ENCODE results near the gene BSCL2. TPM values are rescaled to one million over a fixed set of nuclear protein-coding genes. Genes with fewer than 3 reads are reported as not detected.

Gene BSCL2
- total RNA-seq: 10 to 100 TPM; 17.0 to 45.4 (median 29.0) TPM
- 100 to 1,000 TPM in 1 of 3 donors, 10 to 100 TPM in 2; 61.5 to 174 (median 63.5) TPM for polyA plus RNA-seq
- long read RNA-seq, donor 1, transcript BSCL2-207 (11 exons, 1,516 nt): major isoform, 9 of 21 reads
- long read RNA-seq, donor 1, partial matches to known transcripts: 2 of 21 reads
- long read RNA-seq, donor 1, other reads (novel, unspliced or antisense): 7 of 21 reads
- long read RNA-seq, donor 2, transcript BSCL2-207 (11 exons, 1,516 nt): major isoform, 28 of 52 reads
- long read RNA-seq, donor 2, transcript BSCL2-210 (11 exons, 1,440 nt): minor isoform, 9 of 52 reads
- long read RNA-seq, donor 2, partial matches to known transcripts: 3 of 52 reads
- long read RNA-seq, donor 2, other reads (novel, unspliced or antisense): 12 of 52 reads

DNA sequence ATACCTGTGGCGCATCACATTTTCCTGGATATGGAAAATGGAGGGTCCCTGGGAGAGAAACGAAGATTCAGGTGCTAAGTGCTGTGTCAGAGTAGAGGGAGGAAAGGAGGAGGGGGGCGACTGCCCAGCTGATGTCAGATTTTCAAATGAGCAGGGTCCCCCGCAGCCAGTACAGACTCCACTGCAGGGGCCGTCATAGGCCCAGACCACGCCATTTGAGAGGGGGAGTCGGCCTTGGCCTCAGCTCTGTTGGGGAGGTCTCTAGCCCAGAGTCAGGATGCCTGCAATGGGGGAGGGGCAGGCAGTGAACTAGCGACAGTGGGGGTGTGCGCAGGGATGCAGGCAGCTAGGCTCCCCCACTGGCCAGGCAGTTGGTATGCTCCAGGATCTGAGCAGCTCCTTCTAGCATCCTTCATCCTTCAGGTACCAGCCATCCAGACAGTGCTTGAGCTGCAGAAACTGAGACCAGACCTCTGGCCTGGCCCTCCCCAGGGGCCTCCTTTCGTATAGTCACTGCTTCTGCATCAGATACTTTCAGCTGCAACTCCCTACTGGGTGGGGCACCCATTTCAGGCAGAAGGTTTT lies at the start of gene BSCL2, which contains the start of gene GNG3:
Gene BSCL2, minus strand, starts transcription at position 148 of the 585 bp plus-strand sequence. CDS start 229 bp downstream, outside the sequence.
Gene GNG3, plus strand, starts transcription at position 400 of the 585 bp plus-strand sequence. CDS start 620 bp downstream, outside the sequence.
- peaks cover 47% of the 10 kb centered on the region for H3K4me1 ChIP-seq
- intact Hi-C loops (cut with DNase I): no loop called here
- DNase-seq (no peak), ATAC-seq (no peak)
- TF ChIP-seq, protein P1, sequence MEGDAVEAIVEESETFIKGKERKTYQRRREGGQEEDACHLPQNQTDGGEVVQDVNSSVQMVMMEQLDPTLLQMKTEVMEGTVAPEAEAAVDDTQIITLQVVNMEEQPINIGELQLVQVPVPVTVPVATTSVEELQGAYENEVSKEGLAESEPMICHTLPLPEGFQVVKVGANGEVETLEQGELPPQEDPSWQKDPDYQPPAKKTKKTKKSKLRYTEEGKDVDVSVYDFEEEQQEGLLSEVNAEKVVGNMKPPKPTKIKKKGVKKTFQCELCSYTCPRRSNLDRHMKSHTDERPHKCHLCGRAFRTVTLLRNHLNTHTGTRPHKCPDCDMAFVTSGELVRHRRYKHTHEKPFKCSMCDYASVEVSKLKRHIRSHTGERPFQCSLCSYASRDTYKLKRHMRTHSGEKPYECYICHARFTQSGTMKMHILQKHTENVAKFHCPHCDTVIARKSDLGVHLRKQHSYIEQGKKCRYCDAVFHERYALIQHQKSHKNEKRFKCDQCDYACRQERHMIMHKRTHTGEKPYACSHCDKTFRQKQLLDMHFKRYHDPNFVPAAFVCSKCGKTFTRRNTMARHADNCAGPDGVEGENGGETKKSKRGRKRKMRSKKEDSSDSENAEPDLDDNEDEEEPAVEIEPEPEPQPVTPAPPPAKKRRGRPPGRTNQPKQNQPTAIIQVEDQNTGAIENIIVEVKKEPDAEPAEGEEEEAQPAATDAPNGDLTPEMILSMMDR (IDR thresholded peaks at IDR 0.05): no peak
- no peaks in the 10 kb centered on the region for H3K27me3 ChIP-seq (ENCODE audit: insufficient read depth in 3 of 3, low read length in 2 of 3)
- H3K36me3 ChIP-seq (ENCODE audit: insufficient read depth in 1 of 2, low read depth in 1 of 2): peaks cover 0 to 30% of the 10 kb centered on the region in 2 donors
- H3K4me3 ChIP-seq: peak within 1 kb of the TSS; percentile 92
- 76 to 92% (median 82%) methylated on average over 8 to 10 of the region's 10 CpGs for WGBS, 3 donors
- H3K9me3 ChIP-seq: no peaks in the 10 kb centered on the region
- peak within 1 kb of the TSS; percentile 99 for H3K27ac ChIP-seq

DNA sequence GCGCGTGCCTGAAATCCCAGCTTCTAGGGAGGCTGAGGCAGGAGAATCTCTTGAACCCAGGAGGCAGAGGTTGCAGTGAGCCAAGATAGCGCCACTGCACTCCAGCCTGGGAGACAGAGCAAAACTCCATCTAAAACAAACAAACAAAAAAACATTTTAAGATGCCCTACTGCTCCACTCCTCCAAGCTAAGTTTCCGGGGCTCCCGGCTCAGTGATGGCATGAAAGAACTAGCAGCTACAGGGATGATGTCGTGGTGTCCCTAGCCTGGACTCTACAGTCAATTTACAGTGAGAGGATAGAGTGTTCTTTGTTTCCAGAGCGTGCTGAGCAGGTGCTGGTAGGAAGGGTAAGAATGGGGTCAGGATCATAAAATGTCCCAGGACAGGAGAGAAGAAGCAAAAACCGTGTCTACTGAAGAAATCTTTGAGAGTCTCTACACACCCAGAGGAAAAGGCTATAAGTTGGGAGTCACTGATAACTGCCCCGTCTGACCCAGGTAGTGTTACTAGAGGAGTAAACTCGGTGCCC lies 47.9 kb upstream of the BSCL2 start:
- Histone ChIP-seq H3K4me1 (peaks cover 12% of the 10 kb centered on the region), H3K27ac (no peak overlapping the region), H3K4me3 (no peak overlapping the region), H3K36me3 (ENCODE audit: insufficient read depth in 1 of 2, low read depth in 1 of 2) (peaks cover 3 to 17% of the 10 kb centered on the region in 2 donors), H3K27me3 (ENCODE audit: insufficient read depth in 3 of 3, low read length in 2 of 3) (no peaks in the 10 kb centered on the region), H3K9me3 (no peaks in the 10 kb centered on the region)
- ATAC-seq: no peak
- DNase-seq: no peak
- TF ChIP-seq, protein P1 (IDR thresholded peaks at IDR 0.05): no peak
- intact Hi-C loops (cut with DNase I): no loop called here
- 70 to 74% (median 73%) methylated on average over 10 of the region's 10 CpGs for whole genome bisulfite sequencing, 3 donors

DNA sequence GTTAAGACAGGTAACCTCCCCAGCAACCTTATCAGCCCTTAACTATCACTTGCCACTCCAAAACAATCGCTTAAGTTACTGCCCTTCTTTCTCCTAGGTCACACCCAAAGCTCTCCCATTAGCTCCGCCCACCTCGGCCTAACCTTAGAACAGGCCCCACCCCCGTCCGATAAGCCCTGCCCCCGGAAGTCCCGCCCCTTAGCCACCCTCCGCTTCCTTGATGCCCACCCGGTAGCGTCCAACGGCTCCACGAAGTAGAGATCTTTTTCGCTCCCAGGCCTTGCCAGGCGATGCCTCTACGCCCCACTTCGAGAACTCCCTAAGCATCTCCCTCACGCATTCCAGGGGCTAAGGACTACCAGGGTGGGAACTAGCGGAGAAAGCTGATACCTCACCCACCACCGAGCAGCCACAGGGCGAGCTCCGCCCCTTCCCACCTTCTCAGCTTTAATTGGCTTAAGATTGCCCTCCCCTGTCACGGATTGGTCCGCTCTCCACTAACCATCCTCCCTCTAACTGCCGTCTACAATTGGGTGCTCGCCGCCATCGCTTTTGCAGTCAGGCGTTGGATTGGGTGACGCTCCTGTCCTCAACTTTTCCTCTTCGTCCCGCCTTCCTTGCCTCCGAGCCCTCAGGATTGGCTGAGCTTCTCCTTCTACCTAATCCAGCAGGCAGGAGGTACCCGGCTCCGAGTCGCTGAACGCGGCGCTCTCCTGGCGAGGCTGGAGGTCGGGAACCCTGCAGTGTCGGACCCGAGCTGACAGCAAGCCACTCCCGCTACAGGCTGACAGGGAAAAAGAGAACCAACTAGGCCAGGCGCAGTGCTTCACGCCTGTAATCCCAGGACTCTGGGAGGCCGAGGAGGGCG lies 46.7 kb upstream of the BSCL2 start, which contains the start of gene ZBTB3:
Gene ZBTB3, minus strand, starts transcription at position 425 of the 868 bp plus-strand sequence. CDS start 496 bp downstream, outside the sequence.
- peak within 1 kb of the TSS; percentile 92 for H3K27ac ChIP-seq
- peak; percentile 96 to 98 for DNase-seq
- intact Hi-C loops (cut with DNase I): no loop called here
- TF ChIP-seq, protein P1 (IDR thresholded peaks at IDR 0.05): no peak
- H3K4me3 ChIP-seq: peak within 1 kb of the TSS; percentile 81
- 0 to 1% (median 0%) methylated on average over 46 to 47 of the region's 47 CpGs for WGBS, 3 donors
- H3K27me3 ChIP-seq (ENCODE audit: insufficient read depth in 3 of 3, low read length in 2 of 3): no peaks in the 10 kb centered on the region
- ATAC-seq: peak; percentile 97 to 99 (median 98)
- H3K9me3 ChIP-seq: no peaks in the 10 kb centered on the region
- peaks cover 12% of the 10 kb centered on the region for H3K4me1 ChIP-seq
- H3K36me3 ChIP-seq (ENCODE audit: insufficient read depth in 1 of 2, low read depth in 1 of 2): peaks cover 5 to 18% of the 10 kb centered on the region in 2 donors

DNA sequence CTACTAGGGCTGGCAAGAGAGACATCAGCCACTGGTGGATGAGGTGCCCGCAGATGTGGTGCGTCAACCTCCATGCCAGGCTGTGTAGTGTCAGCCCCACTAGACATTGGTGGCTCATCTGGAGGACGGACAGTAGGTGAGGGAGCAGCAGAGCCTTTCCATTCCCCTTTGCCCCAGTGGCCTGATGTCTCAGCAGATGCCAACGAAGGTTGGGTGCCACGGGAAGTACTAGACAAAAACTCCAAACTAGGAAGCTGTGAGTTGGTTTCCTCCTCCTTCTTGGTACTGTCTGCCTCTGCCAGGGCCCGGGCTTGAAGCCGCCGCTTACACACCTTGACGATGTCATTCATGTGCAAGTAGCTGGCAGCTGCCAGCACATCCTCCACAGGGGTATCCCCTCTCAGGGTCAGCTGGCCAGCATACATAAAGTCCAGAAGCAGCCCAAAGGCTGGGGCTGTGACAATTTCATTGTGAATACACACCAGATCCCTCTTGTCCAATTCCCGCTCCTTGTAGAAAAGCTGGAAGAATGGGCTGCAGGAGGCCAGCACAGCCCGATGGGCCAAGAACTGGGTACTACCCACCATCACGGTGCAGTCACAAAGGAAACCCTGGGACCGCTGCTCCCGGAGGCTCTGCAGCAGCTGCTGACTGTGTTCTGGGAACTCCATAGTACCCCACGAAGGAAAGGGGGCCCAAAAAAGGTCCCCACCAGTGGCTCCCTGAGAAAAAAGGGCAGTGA lies 45.9 kb upstream of the BSCL2 start:
- intact Hi-C loops (cut with DNase I): no loop called here
- H3K9me3 ChIP-seq: no peaks in the 10 kb centered on the region
- DNase-seq (no peak), ATAC-seq (peak in 2 of 4 donors; percentile 0 to 3)
- 79 to 88% (median 82%) methylated on average over 15 of the region's 15 CpGs for WGBS, 3 donors
- no peaks in the 10 kb centered on the region for H3K27me3 ChIP-seq (ENCODE audit: insufficient read depth in 3 of 3, low read length in 2 of 3)
- peaks cover 5 to 21% of the 10 kb centered on the region in 2 donors for H3K36me3 ChIP-seq (ENCODE audit: insufficient read depth in 1 of 2, low read depth in 1 of 2)
- H3K4me1 ChIP-seq: peaks cover 12% of the 10 kb centered on the region
- H3K4me3 ChIP-seq: peak overlapping the region; percentile 81
- TF ChIP-seq, protein P1 (IDR thresholded peaks at IDR 0.05): no peak
- peak overlapping the region; percentile 92 for H3K27ac ChIP-seq
